ENCODE results near the gene ANGPTL7. TPM values are rescaled to one million over a fixed set of nuclear protein-coding genes. Genes with fewer than 3 reads are reported as not detected.

ANGPTL7 gene
- total and polyA plus RNA-seq, 2 of the 8 experiments (the other 6 are each of a cell fraction or from before 2014, with no cell fraction given) = not detected

GRCh38 chr1:11198257-11198656 is 9.1 kb downstream of the ANGPTL7 start (continued):
- no peak for TF ChIP-seq CHD7 (IDR thresholded peaks at IDR 0.05; ENCODE audit: insufficient replicate concordance, low read length)
- TF ChIP-seq CHD1 (IDR thresholded peaks at IDR 0.05; ENCODE audit: low read depth, low read length) = no peak
- TF ChIP-seq, protein P1, sequence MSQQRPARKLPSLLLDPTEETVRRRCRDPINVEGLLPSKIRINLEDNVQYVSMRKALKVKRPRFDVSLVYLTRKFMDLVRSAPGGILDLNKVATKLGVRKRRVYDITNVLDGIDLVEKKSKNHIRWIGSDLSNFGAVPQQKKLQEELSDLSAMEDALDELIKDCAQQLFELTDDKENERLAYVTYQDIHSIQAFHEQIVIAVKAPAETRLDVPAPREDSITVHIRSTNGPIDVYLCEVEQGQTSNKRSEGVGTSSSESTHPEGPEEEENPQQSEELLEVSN (IDR thresholded peaks at IDR 0.05) = no peak

Data from H1 (cell line).